PC-3 (cell line): ENCODE measurements around the gene FHAD1. TPM values are rescaled to one million over a fixed set of nuclear protein-coding genes. Genes with fewer than 3 reads are reported as not detected.
"Not testable (repeated sequence)": the region's sequence is repeated elsewhere in the genome, so short reads cannot be mapped to it uniquely, and the experiment has no call there.

Experiments used
- ATAC-seq: fragments of 200-7000 bp; cut with Tn5 transposase; 2 replicates; pipeline ENCODE4 v1.9.1; 2020; ENCODE audit warnings: mild to moderate bottlenecking, moderate library complexity
- BruUV-seq: library from RNA; stranded (reverse); fragments of 400-500 nt; replicated peaks from 2 replicates; lab custom pipeline; 2021; lab: Mats Ljungman, UMichigan
- CTCF ChIA-PET: fragments of 300-600 bp; sonication (Branson Sonifier 250); formaldehyde crosslinking; loops from one replicate; lab custom pipeline; 2022; ENCODE audit warnings: antibody characterized with exemption; lab: Charles Lee
- POLR2A ChIA-PET: fragments of 300-600 bp; sonication (Branson Sonifier 250); formaldehyde crosslinking; loops from one replicate; lab custom pipeline; 2022; ENCODE audit warnings: antibody characterized with exemption; ENCODE audit not compliant: unreplicated experiment; lab: Charles Lee
- DNase-seq: peaks from one replicate; pipeline ENCODE4 v3.0.0-alpha.2; 2015
- H2AFZ ChIP-seq: fragments of 300-600 bp; sonication (generic); 2 replicates; pipeline ENCODE4 v1.6.0; 2016; ENCODE audit warnings: antibody characterized with exemption, low read length
- H3F3A ChIP-seq: fragments of 300-600 bp; sonication (generic); one replicate; pipeline ENCODE4 v1.6.0; 2017; ENCODE audit warnings: antibody characterized with exemption, low read length, control low read depth, mild to moderate bottlenecking; ENCODE audit not compliant: unreplicated experiment
- H3K27ac ChIP-seq: fragments of 300-600 bp; sonication (generic); 2 replicates; pipeline ENCODE4 v1.5.1; 2016; ENCODE audit warnings: mild to moderate bottlenecking, low read length
- H3K27me3 ChIP-seq: fragments of 300-600 bp; sonication (generic); 2 replicates; pipeline ENCODE4 v1.6.1; 2016; ENCODE audit warnings: low read length, mixed read lengths
- H3K36me3 ChIP-seq: fragments of 300-600 bp; sonication (generic); 2 replicates; pipeline ENCODE4 v1.6.1; 2016; ENCODE audit warnings: low read depth, mixed run types, low read length, mixed read lengths
- H3K4me1 ChIP-seq: fragments of 300-600 bp; sonication (generic); 2 replicates; pipeline ENCODE4 v1.5.1; 2016; ENCODE audit warnings: low read length; ENCODE audit not compliant: insufficient read depth
- H3K4me2 ChIP-seq: fragments of 300-600 bp; sonication (generic); 2 replicates; pipeline ENCODE4 v1.6.0; 2016; ENCODE audit warnings: low read length
- H3K4me3 ChIP-seq: fragments of 300-600 bp; sonication (generic); 2 replicates; pipeline ENCODE4 v1.5.1; 2016; ENCODE audit warnings: mild to moderate bottlenecking, low read length, mixed read lengths
- H3K79me2 ChIP-seq: fragments of 300-600 bp; sonication (generic); 2 replicates; pipeline ENCODE4 v1.6.1; 2017; ENCODE audit warnings: low read length, mixed read lengths
- H3K9ac ChIP-seq: fragments of 300-600 bp; sonication (generic); 2 replicates; pipeline ENCODE4 v1.6.0; 2016; ENCODE audit warnings: mild to moderate bottlenecking, low read length
- H3K9me2 ChIP-seq: fragments of 300-600 bp; sonication (generic); replicated peaks from 2 replicates; pipeline ENCODE4 v1.6.1; 2016; ENCODE audit warnings: mixed run types, low read length, mixed read lengths
- H3K9me3 ChIP-seq: fragments of 300-600 bp; sonication (generic); 2 replicates; pipeline ENCODE4 v1.6.1; 2016; ENCODE audit warnings: low read length, mixed read lengths
- H4K20me1 ChIP-seq: fragments of 300-600 bp; sonication (generic); 2 replicates; pipeline ENCODE4 v1.6.1; 2016; ENCODE audit warnings: low read length, mixed read lengths
- EZH2 ChIP-seq: fragments of 300-600 bp; sonication (generic); IDR thresholded peaks from one replicate; pipeline ENCODE4 v1.6.1; 2017; ENCODE audit warnings: antibody characterized with exemption, mild to moderate bottlenecking, low read length; ENCODE audit not compliant: unreplicated experiment
- EZH2phosphoT487 ChIP-seq: fragments of 300-600 bp; sonication (generic); IDR thresholded peaks from 2 replicates; pipeline ENCODE4 v1.6.1; 2018; ENCODE audit warnings: mild to moderate bottlenecking, antibody characterized with exemption, low read length, borderline replicate concordance
- intact Hi-C: fragments of 100-400 bp; cut with micrococcal nuclease; formaldehyde crosslinking; loops from 2 replicates; pipeline ENCODE4 v1.9.0; 2023
- total RNA-seq: library from RNA; depleted of rRNA; stranded (reverse); fragments of >200 nt; gene quantifications from 2 replicates; pipeline ENCODE4 v1.2.3, GENCODE V29; 2014
- TF ChIP-seq, protein P1 (sequence below): fragments of 300-600 bp; sonication (generic); conservative IDR thresholded peaks from 2 replicates; pipeline ENCODE4 v1.5.1; 2017; ENCODE audit warnings: antibody characterized with exemption, low read depth, mild to moderate bottlenecking, low read length

Gene FHAD1
- total RNA-seq, 1 experiment from 2014 or later, result 0.95 TPM

- 0 out of 2 replicates have a peak overlapping the region, but pooled peaks have one; percentile 21 for H2AFZ ChIP-seq
- ChIA-PET POLR2A (no interaction called here), CTCF (no interaction called here)
- H3K27ac ChIP-seq, result no peak overlapping the region
- peak; percentile 26 for DNase-seq
- H3F3A ChIP-seq, result no peaks in the 10 kb centered on the region
- H3K9me3 ChIP-seq, result no peaks in the 10 kb centered on the region
- H3K79me2 ChIP-seq, result no peaks in the 10 kb centered on the region
- BruUV-seq, result no TSS peak
- no peaks in the 10 kb centered on the region; the same call in 1 of the 2 replicates for H3K4me1 ChIP-seq
- no peaks in the 10 kb centered on the region for H3K36me3 ChIP-seq
- no peaks in the 10 kb centered on the region for H3K27me3 ChIP-seq
- H3K4me2 ChIP-seq, result no peak overlapping the region
- no peaks in the 10 kb centered on the region for H3K9me2 ChIP-seq
- H4K20me1 ChIP-seq, result no peaks in the 10 kb centered on the region
- no peak overlapping the region for H3K4me3 ChIP-seq
- no peak overlapping the region for H3K9ac ChIP-seq
- intact Hi-C loops, result no loop called here
- TF ChIP-seq, protein P1, sequence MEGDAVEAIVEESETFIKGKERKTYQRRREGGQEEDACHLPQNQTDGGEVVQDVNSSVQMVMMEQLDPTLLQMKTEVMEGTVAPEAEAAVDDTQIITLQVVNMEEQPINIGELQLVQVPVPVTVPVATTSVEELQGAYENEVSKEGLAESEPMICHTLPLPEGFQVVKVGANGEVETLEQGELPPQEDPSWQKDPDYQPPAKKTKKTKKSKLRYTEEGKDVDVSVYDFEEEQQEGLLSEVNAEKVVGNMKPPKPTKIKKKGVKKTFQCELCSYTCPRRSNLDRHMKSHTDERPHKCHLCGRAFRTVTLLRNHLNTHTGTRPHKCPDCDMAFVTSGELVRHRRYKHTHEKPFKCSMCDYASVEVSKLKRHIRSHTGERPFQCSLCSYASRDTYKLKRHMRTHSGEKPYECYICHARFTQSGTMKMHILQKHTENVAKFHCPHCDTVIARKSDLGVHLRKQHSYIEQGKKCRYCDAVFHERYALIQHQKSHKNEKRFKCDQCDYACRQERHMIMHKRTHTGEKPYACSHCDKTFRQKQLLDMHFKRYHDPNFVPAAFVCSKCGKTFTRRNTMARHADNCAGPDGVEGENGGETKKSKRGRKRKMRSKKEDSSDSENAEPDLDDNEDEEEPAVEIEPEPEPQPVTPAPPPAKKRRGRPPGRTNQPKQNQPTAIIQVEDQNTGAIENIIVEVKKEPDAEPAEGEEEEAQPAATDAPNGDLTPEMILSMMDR, result no peak
- TF ChIP-seq EZH2phosphoT487 (no peak), EZH2 (no peak)
- no peak for ATAC-seq
Observed at GRCh38 chr1:15296585-15297321, 49.7 kb downstream of the FHAD1 start.

GRCh38 chr1:15297975-15298374 is 51.0 kb downstream of the FHAD1 start:
- H3K4me1 ChIP-seq, H3K4me2 ChIP-seq, intact Hi-C loops, H4K20me1 ChIP-seq, CTCF ChIA-PET, H3K27me3 ChIP-seq, H3K27ac ChIP-seq, BruUV-seq, H3K79me2 ChIP-seq, H2AFZ ChIP-seq, POLR2A ChIA-PET, H3K9ac ChIP-seq, H3F3A ChIP-seq, H3K4me3 ChIP-seq, H3K9me2 ChIP-seq, H3K9me3 ChIP-seq, ATAC-seq, DNase-seq, H3K36me3 ChIP-seq: not testable (repeated sequence)

GRCh38 chr1:15299179-15299578 is 52.2 kb downstream of the FHAD1 start:
- no peak overlapping the region for H3K4me3 ChIP-seq
- POLR2A ChIA-PET, result interaction anchor here (0.7 kb wide), 1 partner anchor 170 kb away, joined by 3 read pairs; no protein-coding TSS in a partner anchor
- H3K9me2 ChIP-seq, result no peaks in the 10 kb centered on the region
- no peak overlapping the region for H3K4me2 ChIP-seq
- intact Hi-C loops, result no loop called here
- no peak overlapping the region for H3K9ac ChIP-seq
- no peaks in the 10 kb centered on the region for H3K79me2 ChIP-seq
- no TSS peak for BruUV-seq
- no peaks in the 10 kb centered on the region for H3F3A ChIP-seq
- CTCF ChIA-PET, result no interaction called here
- no peak overlapping the region for H2AFZ ChIP-seq
- DNase-seq (no peak), ATAC-seq (no peak)
- no peaks in the 10 kb centered on the region for H3K9me3 ChIP-seq
- no peak overlapping the region for H3K27ac ChIP-seq
- H3K4me1 ChIP-seq, result no peaks in the 10 kb centered on the region; the same call in 1 of the 2 replicates
- H3K27me3 ChIP-seq, result no peaks in the 10 kb centered on the region
- H3K36me3 ChIP-seq, result no peaks in the 10 kb centered on the region
- no peaks in the 10 kb centered on the region for H4K20me1 ChIP-seq
- TF ChIP-seq EZH2phosphoT487 (no peak), EZH2 (no peak)
- TF ChIP-seq, protein P1, result no peak
